Esophagus (tissue), 2 donors: ENCODE results near the gene BPIFA3. TPM values are rescaled to one million over a fixed set of nuclear protein-coding genes. Genes with fewer than 3 reads are reported as not detected.

Source experiments
- H3K27ac ChIP-seq, 2 donors: one replicate each; pipeline ENCODE4 v1.5.1; 2013; ENCODE audit warnings: low read depth in 2 of 2, mild to moderate bottlenecking in 2 of 2, inconsistent platforms in 1 of 2, low read length in 1 of 2, moderate library complexity in 1 of 2
- H3K27me3 ChIP-seq, 2 donors: one replicate each; pipeline ENCODE4 v1.6.1; 2013; ENCODE audit warnings: low read length in 2 of 2, control low read depth in 1 of 2, mild to moderate bottlenecking in 1 of 2; ENCODE audit not compliant: insufficient read depth in 2 of 2, control insufficient read depth in 1 of 2
- H3K36me3 ChIP-seq, 2 donors: one replicate each; pipeline ENCODE4 v1.6.1; 2013; ENCODE audit warnings: low read length in 1 of 2; ENCODE audit not compliant: control insufficient read depth in 2 of 2, insufficient read depth in 2 of 2
- H3K4me1 ChIP-seq, 2 donors: one replicate each; pipeline ENCODE4 v1.6.1; 2013; ENCODE audit warnings: low read length in 1 of 2; ENCODE audit not compliant: control insufficient read depth in 2 of 2, insufficient read depth in 2 of 2
- H3K4me3 ChIP-seq, 2 donors: one replicate each; pipeline ENCODE4 v1.5.1; 2013; ENCODE audit warnings: low read length in 2 of 2, mild to moderate bottlenecking in 2 of 2, low read depth in 1 of 2, moderate library complexity in 1 of 2
- H3K9me3 ChIP-seq, 2 donors: one replicate each; pipeline ENCODE4 v1.6.1; 2013; ENCODE audit warnings: mild to moderate bottlenecking in 2 of 2, low read depth in 1 of 2, low read length in 1 of 2, moderate library complexity in 1 of 2; ENCODE audit not compliant: control insufficient read depth in 2 of 2, insufficient read depth in 1 of 2
- WGBS, 2 donors: extraction: QIAGEN DNeasy Blood & Tissue Kit; methylation state at CpG; one replicate each; pipeline ENCODE4 v1.1.7; 2013; 5-methylcytosine and 5-hydroxymethylcytosine counted together
- polyA plus RNA-seq, 2 donors: library from polyadenylated mRNA; stranded (reverse); fragments of 200-250 nt; gene quantifications; one replicate each; pipeline ENCODE4 v1.2.3, GENCODE V29; 2013
- donor health status: healthy with polysubstance abuse.
- donor health status: Bipolar disorder and iron deficiency.

The BPIFA3 gene
- polyA plus RNA-seq, 2 donors = not detected

DNA sequence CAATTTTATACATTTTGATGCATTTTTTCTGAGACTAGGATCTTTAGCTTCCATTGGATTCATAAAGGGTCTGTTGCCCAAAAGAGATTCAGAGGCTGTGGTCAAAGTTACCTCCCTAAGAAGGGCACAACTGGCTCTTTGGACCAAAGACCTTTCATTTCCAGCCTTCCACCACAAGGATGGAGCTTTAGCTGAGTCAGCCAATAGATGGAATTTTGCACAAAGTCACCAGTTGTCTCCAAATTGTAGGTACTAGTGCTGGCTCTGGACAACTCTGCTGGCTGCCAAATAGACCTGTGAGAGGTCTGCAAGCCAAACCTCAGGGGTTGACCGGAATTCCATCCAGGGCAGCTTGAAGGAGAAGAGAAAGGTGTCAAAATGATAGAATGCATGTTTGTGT is 19.2 kb downstream of the BPIFA3 start:
- Histone ChIP-seq H3K4me1 (no peaks in the 10 kb centered on the region), H3K9me3 (no peaks in the 10 kb centered on the region), H3K27me3 (no peaks in the 10 kb centered on the region), H3K27ac (no peak overlapping the region), H3K4me3 (no peak overlapping the region), H3K36me3 (no peaks in the 10 kb centered on the region)
- 73 to 76% methylated on average over 1 of the region's 1 CpG for WGBS, 2 donors

DNA sequence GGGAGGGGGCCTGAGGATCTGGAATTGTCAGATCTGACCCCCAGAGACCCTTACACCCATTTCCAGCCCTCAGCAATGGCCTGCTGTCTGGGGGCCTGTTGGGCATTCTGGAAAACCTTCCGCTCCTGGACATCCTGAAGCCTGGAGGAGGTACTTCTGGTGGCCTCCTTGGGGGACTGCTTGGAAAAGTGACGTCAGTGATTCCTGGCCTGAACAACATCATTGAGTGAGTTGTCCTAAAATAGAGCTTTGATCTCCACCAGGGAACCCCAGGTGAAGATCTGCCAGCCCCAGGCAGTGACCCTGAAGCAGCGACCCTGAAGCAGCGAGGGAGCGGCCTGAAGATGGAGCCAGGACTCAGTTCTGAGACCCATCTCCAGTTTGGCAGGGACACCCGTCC is 20.8 kb downstream of the BPIFA3 start:
- no peaks in the 10 kb centered on the region for H3K4me1 ChIP-seq
- H3K9me3 ChIP-seq = no peaks in the 10 kb centered on the region
- H3K27ac ChIP-seq = no peak overlapping the region
- H3K4me3 ChIP-seq = no peak overlapping the region
- H3K27me3 ChIP-seq = no peaks in the 10 kb centered on the region
- 61 to 68% methylated on average over 6 of the region's 6 CpGs for WGBS, 2 donors
- no peaks in the 10 kb centered on the region for H3K36me3 ChIP-seq

DNA sequence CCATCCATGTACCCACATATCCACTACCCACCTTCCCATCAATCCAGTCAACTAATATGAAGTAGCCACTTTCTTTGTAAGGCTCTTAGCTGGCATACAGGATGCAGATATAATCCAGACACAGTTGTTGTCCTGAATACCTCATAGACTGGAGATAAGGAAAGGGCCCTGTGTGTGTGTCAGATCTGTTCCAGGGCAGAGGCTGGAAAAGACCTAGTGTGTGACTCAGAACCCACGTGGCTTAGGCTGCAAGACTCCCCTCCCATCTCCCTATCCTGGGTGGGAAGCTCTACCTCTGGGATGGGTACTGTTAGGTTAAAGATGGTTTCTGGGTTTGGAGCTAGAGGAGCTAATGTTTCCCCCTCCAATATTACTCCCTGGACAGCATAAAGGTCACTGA is 22.3 kb downstream of the BPIFA3 start:
- Histone ChIP-seq H3K36me3 (no peaks in the 10 kb centered on the region), H3K27ac (no peak overlapping the region), H3K27me3 (no peaks in the 10 kb centered on the region), H3K9me3 (no peaks in the 10 kb centered on the region), H3K4me3 (no peak overlapping the region), H3K4me1 (no peaks in the 10 kb centered on the region)
- WGBS, 2 donors = 25 to 30% methylated on average over 1 of the region's 1 CpG

GRCh38 chr20:33239979-33240736 is 23.0 kb downstream of the BPIFA3 start:
- Histone ChIP-seq H3K4me1 (no peaks in the 10 kb centered on the region), H3K4me3 (no peak overlapping the region), H3K27me3 (no peaks in the 10 kb centered on the region), H3K27ac (no peak overlapping the region), H3K36me3 (no peaks in the 10 kb centered on the region), H3K9me3 (no peaks in the 10 kb centered on the region)
- WGBS, 2 donors = 66 to 70% methylated on average over 4 of the region's 4 CpGs

DNA sequence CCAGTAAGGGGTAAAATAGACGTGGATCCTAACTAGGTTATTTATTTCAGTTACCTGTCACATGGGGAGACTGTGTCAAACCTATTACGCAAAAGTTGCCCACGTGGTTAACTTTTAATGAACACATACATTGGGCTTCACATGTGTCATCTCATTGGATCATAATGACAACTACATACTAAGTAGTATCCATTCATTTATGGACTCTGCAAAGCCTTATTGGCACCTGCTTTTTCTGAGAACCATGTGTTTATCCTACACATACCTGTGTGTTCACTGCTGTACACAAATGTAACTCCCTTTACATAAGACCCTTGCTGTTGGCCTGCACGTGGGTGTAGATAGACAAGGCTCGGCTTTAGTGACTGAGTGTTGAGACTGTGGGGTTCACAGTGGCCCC is 23.8 kb downstream of the BPIFA3 start:
- Histone ChIP-seq H3K27me3 (no peaks in the 10 kb centered on the region), H3K36me3 (no peaks in the 10 kb centered on the region), H3K9me3 (no peaks in the 10 kb centered on the region), H3K4me3 (no peak overlapping the region), H3K4me1 (no peaks in the 10 kb centered on the region), H3K27ac (no peak overlapping the region)
- WGBS, 2 donors = 64 to 70% methylated on average over 5 of the region's 5 CpGs

DNA sequence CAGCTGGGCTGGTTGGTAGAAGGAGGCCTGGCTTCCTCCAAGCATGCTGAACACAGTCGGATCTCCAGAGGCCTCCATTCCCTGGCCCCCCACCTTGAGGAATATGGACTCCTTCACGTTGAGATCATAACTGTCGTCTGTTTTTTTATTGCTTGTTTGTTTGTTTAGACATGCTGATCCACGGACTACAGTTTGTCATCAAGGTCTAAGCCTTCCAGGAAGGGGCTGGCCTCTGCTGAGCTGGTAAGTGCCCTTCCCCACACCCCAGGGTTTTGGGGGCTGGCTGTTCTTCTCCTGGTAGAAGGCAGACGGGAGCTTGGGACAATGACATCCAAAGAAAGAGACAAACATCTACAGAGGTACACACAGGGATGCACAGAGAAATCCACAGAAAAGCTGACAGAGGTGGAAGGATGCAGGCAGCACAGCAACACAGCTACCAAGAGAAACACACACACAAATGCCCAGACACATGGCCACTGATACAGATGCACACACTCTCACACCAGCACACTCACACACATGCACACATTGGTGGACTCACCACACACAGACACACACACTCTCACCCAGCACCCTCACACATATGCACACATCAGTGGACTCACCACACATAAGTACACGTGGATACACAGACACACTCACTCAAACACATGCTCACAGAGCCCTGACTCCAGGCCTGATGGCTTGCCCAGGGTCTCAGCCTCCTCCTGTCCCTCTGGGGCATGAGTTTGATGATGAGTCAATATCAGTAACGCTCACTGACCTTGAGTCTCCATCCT is 25.4 kb downstream of the BPIFA3 start:
- Histone ChIP-seq H3K4me3 (no peak overlapping the region), H3K9me3 (no peaks in the 10 kb centered on the region), H3K4me1 (no peaks in the 10 kb centered on the region), H3K27ac (no peak overlapping the region), H3K27me3 (no peaks in the 10 kb centered on the region), H3K36me3 (no peaks in the 10 kb centered on the region)
- 64 to 65% methylated on average over 7 of the region's 7 CpGs for WGBS, 2 donors

DNA sequence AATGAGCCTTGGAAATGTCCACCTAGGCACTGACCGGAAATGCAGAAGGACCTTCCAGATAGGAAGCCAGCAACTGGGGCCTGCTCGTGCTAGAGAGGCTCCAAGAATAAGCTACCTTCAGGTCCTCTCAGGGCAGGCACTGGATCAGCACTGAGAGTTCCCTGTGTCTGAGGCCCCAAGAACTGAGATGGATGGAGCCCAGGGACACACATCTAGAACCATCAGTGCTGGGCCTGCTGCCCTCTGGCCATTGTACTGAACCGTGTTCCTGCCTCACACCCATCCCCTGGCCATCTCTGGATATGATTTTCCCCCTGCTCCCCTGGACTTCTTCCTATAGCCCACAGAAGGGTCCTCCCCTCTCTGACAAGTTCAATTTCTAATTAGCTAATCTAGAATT is 28.9 kb downstream of the BPIFA3 start:
- H3K4me3 ChIP-seq = no peak overlapping the region
- no peaks in the 10 kb centered on the region for H3K36me3 ChIP-seq
- no peaks in the 10 kb centered on the region for H3K27me3 ChIP-seq
- H3K27ac ChIP-seq = no peak overlapping the region
- H3K9me3 ChIP-seq = no peaks in the 10 kb centered on the region
- WGBS, 2 donors = 75 to 76% methylated on average over 3 of the region's 3 CpGs
- H3K4me1 ChIP-seq = no peaks in the 10 kb centered on the region

- no peaks in the 10 kb centered on the region for H3K9me3 ChIP-seq
- H3K27me3 ChIP-seq = no peaks in the 10 kb centered on the region
- no peaks in the 10 kb centered on the region for H3K4me1 ChIP-seq
- no peak overlapping the region for H3K4me3 ChIP-seq
- no peaks in the 10 kb centered on the region for H3K36me3 ChIP-seq
- H3K27ac ChIP-seq = no peak overlapping the region
- 84 to 91% methylated on average over 1 of the region's 1 CpG for WGBS, 2 donors
These were observed 32.3 kb downstream of the BPIFA3 start for GRCh38 chr20:33249456-33249855.

- WGBS, 2 donors = 41 to 60% methylated on average over 2 of the region's 2 CpGs
- H3K27ac ChIP-seq = no peak overlapping the region
- H3K9me3 ChIP-seq = no peaks in the 10 kb centered on the region
- H3K36me3 ChIP-seq = no peaks in the 10 kb centered on the region
- H3K4me1 ChIP-seq = no peaks in the 10 kb centered on the region
- no peaks in the 10 kb centered on the region for H3K27me3 ChIP-seq
- no peak overlapping the region for H3K4me3 ChIP-seq
These were observed 33.5 kb downstream of the BPIFA3 start for GRCh38 chr20:33250666-33251065.

DNA sequence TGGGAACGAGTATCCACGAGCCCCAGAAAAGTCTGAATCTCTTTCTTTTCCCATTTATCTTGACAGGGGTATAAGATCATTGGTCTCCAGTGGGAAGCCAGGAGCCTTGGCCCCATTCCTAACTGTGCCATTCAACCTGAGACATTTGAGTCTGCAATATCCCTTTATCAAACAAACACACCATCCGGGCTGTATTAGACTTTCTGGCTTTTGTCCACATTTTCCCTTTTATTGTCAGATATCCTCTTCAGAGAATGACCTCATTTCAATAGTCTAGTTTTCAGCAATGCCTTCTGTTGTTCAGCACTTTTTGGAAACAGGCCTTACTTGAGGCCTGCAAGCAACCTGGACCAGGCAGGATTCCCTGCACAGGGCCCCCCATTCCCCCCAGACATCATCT is 34.3 kb downstream of the BPIFA3 start:
- Histone ChIP-seq H3K4me3 (no peak overlapping the region), H3K9me3 (no peaks in the 10 kb centered on the region), H3K36me3 (no peaks in the 10 kb centered on the region), H3K27ac (no peak overlapping the region), H3K4me1 (no peaks in the 10 kb centered on the region), H3K27me3 (no peaks in the 10 kb centered on the region)
- WGBS, 2 donors = 59 to 62% methylated on average over 3 of the region's 3 CpGs
